Astrocyte of the spinal cord (primary cell): ENCODE results near the gene ASTN2.

Source experiments
- DNase-seq: peaks from one replicate; pipeline ENCODE4 v3.0.0; 2011; ENCODE audit warnings: low read depth, low spot score
- H3K4me3 ChIP-seq: 2 replicates; pipeline ENCODE4 v1.5.1; 2011; ENCODE audit warnings: low read depth, mild to moderate bottlenecking, low read length, moderate library complexity
- in situ Hi-C: cut with HindIII; loops from 2 replicates; pipeline ENCODE4 v1.10.0; 2017; ENCODE audit warnings: low sequenced_read_pairs
- TF ChIP-seq, protein P1 (sequence below): IDR thresholded peaks from 2 replicates; pipeline ENCODE4 v1.5.1; 2012; ENCODE audit warnings: low read depth, mild to moderate bottlenecking, low read length, inconsistent platforms

Gene ASTN2

DNA sequence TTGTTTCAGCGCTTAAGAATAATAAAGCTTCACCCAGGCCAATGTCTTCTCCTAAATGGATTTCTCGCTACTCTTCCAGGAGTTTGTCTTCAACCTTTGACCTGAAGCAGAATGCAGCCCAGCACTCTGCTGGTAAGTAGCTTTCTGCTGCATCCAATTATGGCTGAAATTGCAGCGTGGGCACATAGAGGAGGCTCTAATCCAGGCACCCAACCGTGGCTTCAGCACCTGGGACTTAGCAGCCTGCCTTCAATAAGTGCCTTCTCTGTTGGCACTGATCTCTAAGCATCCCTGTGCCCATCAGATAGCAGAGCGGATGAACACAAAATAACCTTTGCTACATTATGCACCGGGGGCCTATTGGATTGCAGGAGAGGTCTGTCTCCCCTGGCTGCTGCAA, 622.6 kb downstream of the ASTN2 start:
- TF ChIP-seq, protein P1, sequence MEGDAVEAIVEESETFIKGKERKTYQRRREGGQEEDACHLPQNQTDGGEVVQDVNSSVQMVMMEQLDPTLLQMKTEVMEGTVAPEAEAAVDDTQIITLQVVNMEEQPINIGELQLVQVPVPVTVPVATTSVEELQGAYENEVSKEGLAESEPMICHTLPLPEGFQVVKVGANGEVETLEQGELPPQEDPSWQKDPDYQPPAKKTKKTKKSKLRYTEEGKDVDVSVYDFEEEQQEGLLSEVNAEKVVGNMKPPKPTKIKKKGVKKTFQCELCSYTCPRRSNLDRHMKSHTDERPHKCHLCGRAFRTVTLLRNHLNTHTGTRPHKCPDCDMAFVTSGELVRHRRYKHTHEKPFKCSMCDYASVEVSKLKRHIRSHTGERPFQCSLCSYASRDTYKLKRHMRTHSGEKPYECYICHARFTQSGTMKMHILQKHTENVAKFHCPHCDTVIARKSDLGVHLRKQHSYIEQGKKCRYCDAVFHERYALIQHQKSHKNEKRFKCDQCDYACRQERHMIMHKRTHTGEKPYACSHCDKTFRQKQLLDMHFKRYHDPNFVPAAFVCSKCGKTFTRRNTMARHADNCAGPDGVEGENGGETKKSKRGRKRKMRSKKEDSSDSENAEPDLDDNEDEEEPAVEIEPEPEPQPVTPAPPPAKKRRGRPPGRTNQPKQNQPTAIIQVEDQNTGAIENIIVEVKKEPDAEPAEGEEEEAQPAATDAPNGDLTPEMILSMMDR = no peak
- DNase-seq = no peak
- no peak overlapping the region for H3K4me3 ChIP-seq
- in situ Hi-C loops = no loop called here

DNA sequence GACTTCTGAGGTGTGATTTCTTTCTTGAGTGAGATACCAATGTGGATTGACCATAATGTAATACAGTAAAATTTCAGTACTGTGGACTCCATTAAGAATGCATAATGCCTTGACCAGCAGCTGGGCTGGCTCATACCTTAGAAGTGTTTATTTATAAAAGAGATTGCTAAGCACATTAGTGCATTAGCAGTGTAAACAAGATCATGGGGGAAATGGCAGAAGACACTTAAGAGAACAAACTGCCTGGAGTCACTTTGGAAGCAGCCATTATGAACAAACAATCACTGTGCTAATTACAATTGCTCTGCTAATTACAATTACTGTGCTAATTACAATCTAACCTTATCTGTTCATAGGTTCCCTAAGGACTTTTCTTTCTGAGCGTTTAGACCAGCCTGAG, 623.5 kb downstream of the ASTN2 start:
- no peak overlapping the region for H3K4me3 ChIP-seq
- TF ChIP-seq, protein P1 = no peak
- DNase-seq = no peak
- in situ Hi-C loops = no loop called here

DNA sequence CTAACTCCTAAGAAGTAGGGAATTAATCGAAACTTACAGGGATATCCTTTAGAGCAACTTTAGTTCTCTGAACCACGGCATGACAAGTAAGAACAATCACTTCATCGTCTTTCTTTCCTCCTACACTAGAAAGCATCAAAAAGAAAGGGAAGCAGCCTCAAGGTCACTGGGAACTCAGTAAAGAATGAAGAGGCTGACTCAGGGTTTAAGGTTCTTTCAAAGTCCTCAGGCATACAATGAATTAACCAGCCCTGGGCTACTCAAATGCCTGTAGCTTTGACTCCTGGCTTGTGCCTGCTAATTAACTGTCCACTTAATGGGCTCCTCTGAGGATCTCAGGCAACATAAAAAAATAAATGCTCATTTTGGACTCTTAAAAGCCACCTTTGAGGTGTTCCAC, 625.8 kb downstream of the ASTN2 start:
- no peak for DNase-seq
- no peak overlapping the region for H3K4me3 ChIP-seq
- TF ChIP-seq, protein P1 = no peak
- in situ Hi-C loops = no loop called here

DNA sequence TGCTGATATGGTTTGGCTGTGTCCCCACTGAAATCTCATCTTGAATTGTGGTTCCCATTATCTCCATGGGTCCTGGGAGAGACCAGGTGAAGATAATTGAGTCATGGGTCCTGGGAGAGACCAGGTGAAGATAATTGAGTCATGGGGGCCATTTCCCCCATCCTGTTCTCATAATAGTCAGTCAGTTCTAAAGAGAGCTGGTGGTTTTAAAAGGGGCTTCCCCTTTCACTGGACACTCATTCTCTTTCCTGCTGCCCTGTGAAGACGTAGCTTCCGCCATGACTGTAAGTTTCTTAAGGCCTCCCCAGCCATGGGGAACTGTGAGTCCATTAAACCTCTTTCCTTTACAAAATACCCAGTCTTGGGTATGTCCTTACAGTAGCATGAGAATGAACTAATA, 628.1 kb downstream of the ASTN2 start:
- TF ChIP-seq, protein P1 = no peak
- DNase-seq = no peak
- in situ Hi-C loops = no loop called here

DNA sequence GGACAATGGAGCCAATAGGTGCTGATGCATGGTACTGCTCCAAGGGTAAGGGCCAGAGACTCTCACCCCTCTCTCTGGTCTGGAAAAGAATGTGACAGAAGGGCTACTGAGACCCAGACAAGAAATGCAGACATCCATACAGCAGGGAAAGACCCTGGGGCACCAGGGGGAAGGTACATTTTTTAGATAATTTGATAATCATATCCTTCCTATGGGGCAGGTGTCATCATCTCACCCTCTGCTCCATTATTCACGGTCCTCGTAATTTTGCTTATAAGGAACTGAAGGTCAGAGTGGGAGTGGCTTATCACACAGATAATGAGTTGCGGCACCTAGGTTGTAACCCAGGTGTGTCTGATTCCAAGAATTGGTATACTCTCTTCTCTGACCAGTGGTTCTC, 637.7 kb downstream of the ASTN2 start:
- TF ChIP-seq, protein P1 = no peak
- DNase-seq = no peak
- no peak overlapping the region for H3K4me3 ChIP-seq
- in situ Hi-C loops = no loop called here

More for the DNA sequence above, 628.1 kb downstream of the ASTN2 start:
- H3K4me3 ChIP-seq = no peak overlapping the region

DNA sequence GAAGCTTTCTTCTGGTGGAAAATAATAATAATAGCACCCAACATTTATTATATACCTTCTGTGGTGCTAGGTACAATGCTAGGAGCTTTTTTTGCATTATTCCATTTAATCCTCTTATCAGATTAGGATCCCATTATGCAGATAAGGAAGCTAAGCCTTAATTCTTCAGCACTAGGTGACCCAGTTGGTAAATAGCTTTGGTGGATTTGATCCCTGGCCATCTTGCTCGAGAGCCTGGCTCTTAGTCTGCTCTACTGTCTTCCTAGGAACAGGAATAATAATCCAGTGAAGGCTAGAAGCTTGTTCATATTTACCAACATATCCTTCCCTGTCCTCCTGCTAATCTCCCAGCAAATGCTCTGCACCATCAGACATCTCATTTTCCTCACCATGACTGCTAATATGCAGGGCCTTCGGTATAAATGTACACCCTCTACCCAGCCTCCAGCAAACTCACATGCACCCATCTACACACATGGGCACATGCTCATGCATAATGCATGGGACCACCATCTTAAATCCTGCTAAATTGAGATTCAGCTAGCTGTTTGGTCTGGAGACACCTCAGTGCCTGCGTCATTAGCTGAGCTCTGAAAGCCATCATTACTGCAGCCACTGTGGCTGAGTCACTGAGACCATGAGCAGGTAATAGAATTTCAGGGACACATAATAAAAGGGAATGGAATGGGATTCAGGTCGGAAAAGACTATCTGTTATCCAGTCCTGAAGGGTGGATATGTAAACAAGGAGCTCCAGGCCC, 640.3 kb downstream of the ASTN2 start:
- TF ChIP-seq, protein P1 = no peak
- DNase-seq = no peak
- H3K4me3 ChIP-seq = no peak overlapping the region
- in situ Hi-C loops = no loop called here
